ENCODE results near the gene EVC.

EVC gene

DNA sequence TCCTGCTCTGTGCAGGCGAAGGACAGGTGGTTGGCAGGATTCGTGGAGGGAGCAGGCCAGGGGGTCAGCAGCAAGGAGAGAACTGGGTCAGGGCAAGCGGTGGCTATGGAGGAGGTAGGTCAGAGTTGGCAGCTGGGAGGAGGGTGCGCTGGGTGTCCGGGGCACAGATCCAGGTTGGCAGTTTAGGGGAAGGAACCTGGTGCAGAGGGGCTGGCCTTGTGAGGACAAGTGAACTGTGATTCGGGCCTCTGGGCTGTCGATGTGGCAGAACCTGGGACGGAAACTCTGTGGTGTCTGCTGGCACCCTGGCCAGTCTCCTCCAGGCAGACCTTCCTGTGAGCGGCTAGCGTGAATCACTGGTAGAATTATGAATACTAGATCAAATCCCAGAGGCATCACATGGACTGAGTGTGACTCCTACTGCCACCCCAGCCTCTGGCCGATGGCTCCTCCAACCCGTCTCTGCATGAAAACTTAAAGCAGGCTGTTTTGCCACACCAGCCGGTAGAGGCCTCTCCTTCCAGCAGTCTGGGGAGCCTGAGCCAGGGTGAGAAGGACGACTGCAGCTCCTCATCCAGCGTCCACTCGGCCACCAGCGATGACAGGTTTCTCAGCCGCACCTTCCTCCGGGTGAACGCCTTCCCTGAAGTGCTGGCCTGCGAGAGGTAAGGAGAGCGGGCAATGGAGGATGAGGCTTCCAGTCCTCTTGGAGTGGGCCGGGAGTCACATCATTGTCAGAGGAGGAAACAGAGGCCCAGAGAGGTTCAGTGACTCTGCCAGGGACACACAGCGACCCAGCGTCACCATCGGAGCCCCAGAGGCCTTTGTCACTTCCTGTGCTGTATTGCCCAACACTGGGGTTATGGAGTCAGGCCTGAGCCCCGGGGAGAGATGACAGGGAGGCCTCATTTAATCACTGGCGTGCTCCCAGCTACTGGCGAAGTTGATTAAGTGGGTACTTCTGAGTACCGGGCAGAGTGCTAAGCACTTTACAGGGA, 20.3 kb downstream of the EVC start:
- no peak for DNase-seq (ENCODE audit: low read depth in 2 of 2)

DNA sequence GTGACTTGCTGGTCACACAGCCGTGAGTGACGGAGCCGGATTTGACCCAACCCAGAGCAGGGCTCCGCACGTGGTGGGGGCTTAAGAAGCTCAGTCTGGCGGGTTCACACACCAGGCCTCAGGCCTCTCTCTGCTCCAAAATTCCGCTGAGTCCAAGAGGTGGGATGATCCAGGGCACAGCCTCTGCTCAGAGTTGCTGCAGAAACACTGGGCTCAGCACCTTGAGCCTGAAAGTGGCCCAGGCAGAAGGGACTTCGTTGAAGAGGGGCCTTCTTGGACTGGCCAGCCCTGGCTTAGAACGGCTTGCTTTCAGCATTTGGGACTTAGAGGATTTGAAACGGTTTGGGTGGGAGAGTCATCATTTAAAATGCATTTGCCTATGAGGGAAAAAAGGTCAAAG, 21.2 kb downstream of the EVC start:
- DNase-seq (ENCODE audit: low read depth in 2 of 2) = no peak

DNA sequence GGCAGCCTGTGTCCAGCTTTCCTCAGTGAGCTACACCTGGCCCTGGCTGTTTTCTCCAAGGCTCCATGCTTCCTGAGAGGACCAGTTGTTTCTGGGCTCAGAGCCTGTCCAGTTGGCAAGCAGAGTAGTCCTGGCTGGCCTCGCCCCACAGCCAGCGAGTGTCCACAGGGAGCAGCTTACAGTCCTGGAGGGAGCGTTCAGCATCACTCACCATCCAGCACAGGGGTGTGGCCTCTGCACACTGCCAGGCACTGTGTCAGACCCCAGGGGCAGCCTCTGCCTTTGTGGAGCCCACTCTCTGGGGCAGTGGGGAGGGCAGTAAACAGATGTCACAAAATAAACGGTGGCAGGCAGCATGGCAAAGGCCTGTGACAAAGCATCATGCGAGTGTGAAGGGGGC, 23.9 kb downstream of the EVC start:
- no peak for DNase-seq (ENCODE audit: low read depth in 2 of 2)

DNA sequence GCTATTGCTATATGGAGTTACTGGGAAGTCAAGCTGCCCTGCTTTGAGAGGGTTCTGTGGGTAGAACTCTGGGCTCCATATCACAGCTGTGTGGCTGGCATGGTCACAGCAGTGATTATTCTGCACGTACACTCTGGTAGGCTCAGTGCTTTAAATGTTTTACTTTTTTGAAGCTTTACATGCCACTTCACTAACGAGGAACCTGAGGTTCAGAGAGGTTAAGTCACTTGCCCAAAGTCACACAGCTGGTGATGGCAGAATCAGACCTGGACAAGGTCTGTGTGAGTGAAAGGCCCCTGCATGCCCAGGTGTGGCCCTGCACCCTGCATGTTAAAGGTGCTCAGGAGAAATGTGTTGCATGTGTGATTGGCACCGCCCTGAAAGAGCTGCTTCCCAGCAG, 24.5 kb downstream of the EVC start:
- DNase-seq (ENCODE audit: low read depth in 2 of 2) = no peak

DNA sequence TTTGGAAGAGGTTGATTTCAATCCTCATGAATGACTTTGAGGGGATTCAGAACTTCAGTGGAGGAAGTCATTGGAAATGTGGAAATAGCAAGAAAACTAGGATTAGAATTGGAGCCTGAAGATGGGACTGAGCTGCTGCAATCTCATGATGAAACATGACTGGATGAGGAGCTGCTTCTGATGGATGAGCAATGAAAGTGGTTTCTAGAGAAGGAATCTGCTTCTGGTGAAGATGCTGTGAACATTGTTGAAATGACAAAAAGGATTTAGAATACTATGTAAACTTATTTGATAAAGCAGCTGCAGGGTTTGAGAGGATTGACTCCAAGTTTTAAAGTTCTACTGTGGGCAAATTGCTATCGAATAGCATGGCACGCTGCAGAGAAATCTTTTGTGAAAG, 27.1 kb downstream of the EVC start:
- DNase-seq (ENCODE audit: low read depth in 2 of 2) = no peak

DNA sequence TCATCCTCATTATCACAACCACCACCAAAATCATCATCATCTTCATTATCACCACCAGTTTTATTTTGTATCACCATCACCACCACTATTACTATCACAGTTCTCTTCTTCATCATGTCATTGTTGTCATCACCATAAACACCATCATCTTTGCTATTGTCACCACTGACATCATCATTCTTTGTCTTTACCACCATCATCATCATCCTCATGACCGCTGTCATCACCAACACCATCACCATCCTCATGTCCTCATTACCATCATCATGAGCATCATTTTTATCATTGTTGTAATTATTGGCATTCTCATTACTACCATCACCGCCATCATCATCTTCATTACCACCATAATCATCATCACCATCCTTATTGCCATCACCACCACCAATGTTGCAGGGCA, 31.4 kb downstream of the EVC start:
- no peak for DNase-seq (ENCODE audit: low read depth in 2 of 2)

DNA sequence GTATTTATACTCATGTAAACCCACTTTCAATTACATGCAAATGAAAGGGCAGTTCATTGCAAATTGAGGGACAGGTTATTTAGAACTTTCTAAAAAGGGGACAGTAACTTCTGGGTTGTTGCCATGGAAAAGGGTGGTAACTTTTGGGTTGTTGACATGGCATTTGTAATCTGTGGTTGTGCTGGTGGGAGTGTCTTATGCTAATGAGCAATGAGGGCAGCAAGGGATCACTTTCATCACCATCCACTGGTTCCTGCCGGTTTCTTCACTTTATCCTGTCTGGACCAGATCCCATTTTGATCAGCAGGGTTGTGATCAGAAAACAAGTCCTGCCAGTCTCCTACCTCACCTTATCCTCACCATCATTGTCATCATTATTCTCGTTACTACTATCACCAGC, 32.0 kb downstream of the EVC start:
- no peak for DNase-seq (ENCODE audit: low read depth in 2 of 2)

DNA sequence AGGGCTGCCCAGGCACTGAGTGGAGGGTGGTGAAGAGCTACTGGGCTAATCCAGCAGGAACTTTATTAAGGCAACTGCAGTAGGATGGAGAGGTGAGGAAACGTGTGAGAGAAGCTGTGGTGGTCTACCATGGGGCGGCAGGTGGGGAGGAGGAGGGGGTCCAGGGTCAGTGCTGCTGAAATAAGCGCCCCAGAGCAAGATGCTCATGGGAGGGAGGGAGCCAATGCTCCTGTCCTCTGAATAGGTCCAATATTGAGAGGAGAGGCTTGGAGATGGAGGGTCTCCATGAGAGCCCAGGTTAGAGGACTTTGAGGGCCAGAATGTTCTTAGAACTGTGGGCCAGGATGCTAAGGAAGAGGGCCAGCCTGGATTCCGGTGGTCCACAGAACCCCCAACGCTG, 35.2 kb downstream of the EVC start:
- no peak for DNase-seq (ENCODE audit: low read depth in 2 of 2)

DNA sequence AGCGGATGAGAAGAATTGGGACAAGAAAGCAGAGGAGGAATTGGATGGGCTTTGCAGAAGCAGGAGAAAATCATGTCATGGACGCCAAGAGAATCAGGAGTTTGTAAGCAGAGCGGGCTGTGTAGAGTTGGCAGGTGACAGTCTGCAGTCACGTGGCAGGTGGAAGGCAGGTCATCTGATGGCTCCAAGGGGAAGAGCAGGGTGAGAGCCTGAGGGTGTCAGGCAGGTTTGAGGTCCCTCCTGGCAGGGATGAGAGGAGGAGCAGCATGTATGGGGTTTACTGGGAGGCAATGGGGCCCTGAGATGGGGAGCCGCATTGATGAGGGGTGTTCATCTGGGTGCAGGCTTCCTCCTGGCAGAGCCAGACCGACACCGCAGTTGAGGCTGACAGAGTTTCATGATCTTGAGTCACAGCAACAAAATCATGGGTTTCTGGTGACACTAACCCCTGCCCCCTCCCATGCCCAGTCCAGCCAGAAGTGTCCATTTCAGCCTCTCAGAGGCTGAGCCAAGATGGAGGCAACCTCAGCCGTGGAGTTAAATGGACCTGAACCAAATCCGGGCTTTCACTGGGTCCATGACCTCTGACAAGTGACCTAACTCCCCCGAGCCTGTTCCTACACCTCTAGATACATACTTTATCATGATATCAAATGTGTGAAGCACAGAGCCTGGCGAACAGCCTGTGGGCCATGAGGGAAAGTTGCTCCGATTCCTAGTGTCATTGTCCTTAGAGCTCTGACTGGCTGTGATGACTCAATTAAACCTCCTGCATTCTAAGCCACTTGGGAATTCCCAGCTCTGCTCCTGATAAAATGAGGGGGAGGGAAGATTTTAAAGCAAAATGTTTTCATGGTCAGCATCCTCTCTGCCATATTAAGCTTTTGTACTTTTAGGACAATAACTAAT, 36.1 kb downstream of the EVC start:
- no peak for DNase-seq (ENCODE audit: low read depth in 2 of 2)

DNA sequence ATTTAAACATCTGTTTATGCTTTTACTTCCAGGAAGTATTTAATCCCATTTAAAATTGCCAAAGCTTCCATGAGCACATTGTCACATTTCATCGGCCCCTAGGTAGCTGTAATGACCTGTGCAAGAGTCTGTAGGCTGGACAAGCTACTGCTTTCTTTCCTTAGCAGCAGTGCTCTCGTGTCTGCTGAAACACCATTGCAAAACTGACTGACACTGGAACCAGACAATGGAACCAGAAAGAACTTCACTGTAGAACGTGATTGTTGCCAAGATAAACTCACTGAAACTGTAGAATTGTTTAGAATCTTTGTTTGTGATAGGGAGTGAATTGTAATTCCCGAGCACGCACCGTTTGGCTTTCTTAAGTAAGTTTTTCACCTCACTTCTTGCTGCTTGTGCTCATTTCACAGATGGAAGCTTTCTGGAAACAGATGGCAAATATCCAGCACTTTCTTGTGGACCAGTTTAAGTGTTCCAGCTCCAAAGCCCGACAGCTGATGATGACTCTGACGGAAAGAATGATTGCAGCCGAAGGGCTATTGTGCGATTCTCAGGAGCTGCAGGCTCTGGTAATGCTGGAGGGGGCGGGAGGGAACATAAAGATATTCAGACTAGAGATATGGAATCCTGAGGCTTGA, 36.9 kb downstream of the EVC start:
- no peak for DNase-seq (ENCODE audit: low read depth in 2 of 2)

DNA sequence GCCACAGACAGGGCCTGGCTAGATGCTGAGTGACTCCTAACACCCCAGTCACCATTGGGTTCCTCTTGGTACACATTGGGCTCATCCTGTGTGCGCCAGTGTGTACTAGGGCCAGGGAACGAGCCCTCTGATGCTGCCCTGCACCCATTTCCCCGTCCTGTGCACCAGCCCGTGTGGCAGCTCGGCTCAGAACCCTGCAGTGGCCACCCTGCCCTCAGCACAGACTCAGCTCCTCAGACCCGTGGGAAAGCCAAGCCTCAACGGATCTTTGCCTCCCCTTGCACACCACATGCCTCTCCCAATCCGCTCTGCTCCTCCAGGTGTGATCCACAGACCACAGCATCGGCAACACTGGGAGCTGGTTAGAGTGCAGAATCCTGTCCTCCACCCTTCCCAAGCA, 38.6 kb downstream of the EVC start:
- DNase-seq (ENCODE audit: low read depth in 2 of 2) = no peak

DNA sequence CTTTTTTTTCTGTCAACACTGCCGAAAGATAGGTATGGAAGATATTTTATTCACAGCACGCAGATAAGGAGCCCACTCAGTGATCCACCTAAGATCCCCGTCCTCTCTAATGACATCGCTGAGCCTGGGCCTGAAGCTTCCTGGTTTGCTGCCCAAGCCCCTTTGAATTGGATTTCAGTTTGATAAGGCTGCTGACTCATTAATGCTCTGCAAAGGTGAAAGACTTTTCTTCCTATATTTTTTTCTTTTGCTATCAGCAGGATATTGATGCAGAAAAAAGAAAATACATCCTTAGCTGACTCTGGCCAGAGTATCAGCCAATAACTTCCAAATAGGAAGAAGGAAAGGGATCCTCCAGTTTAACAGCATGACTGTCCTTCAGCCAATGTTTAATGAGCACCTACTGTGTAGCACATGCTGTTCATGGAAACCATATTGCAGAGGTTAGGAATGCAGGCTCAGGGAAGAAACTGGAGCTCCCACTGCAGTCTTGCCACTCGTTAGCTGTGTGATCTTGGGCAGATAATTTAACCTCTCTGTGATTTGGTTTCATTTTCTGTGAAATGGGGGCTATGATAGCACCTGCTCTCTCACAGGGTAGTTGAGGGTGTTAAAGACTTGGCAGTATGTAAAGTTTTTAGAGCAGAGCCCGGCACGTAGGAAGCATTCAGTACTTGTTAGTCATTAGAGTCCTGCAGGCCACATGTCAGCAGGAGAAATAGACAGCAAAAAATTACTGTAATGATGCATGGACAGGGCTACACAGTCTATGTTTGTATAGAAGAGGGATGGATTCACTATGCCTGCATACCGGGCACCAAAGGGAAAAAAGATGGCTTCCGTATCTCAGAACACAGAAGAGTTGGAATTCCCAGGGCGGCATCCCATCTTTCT, 39.3 kb downstream of the EVC start:
- no peak for DNase-seq (ENCODE audit: low read depth in 2 of 2)

DNA sequence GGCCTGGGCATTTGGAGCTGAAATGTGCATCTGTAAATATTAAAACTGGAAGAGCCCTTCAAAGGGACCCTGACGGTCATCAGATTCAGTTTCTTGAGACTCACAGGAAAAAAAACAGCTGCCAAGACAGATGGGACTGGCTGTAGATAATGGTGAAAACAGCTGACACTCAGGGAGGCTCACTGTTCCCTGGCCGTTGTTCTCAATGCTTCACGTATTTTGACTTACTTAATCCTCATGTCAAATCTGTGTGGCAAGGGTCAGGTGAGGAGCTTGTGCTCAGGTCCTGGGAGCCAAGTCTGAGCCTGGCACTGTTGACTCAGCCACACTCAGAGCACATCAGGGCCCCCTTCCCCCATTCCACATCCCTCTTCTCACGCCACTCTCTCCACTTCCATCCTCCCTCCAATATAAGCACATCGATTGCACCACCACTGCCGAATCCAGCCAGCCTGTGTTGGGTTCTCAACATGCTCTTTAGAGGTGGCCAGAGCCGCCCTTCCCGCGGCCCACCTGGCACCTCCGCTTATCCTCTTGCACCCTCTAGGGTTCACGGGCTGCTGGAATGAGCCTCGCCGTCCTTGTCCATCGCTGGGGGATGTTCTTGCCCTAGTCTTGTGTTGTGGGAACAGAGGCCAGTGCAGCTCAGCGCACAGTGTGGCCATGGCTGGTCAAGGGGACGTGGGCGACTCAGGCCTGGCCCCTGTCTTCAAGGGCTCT, 40.1 kb downstream of the EVC start:
- DNase-seq (ENCODE audit: low read depth in 2 of 2) = no peak

DNA sequence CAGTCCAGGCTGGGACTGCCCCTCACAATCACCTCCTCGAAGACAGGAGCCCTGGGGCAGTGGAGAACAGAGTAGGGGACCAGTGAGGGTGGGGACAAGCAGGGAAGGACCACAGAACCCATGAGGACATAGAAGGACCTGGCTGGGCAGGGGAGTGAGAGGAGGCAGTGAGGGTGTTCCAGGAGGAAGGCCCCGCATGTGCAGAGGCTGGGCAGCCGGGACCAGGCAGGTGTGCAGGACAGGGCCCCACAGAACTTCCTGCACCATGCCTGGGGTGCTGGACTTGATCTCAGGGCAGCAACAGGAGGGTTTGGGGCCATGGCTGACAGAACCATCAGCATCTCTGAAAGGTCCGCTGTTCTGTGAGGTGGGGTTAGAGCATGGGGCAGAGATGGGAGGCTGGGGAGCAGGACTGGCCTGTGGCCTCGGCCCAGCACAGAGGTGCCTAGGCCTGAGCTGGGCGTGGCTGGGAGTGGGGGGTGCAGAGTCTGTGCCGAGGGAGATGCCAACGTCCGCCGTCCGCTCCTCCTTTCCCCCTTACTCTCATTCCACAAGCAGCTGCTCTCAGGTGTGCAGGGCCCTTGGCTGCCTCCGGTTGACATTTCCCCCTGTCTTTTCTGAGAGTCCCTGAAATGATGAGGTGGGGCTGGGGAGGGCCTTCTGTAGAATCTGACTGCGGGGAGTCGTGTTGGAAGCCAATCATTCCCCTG, 40.8 kb downstream of the EVC start:
- DNase-seq (ENCODE audit: low read depth in 2 of 2) = no peak

DNA sequence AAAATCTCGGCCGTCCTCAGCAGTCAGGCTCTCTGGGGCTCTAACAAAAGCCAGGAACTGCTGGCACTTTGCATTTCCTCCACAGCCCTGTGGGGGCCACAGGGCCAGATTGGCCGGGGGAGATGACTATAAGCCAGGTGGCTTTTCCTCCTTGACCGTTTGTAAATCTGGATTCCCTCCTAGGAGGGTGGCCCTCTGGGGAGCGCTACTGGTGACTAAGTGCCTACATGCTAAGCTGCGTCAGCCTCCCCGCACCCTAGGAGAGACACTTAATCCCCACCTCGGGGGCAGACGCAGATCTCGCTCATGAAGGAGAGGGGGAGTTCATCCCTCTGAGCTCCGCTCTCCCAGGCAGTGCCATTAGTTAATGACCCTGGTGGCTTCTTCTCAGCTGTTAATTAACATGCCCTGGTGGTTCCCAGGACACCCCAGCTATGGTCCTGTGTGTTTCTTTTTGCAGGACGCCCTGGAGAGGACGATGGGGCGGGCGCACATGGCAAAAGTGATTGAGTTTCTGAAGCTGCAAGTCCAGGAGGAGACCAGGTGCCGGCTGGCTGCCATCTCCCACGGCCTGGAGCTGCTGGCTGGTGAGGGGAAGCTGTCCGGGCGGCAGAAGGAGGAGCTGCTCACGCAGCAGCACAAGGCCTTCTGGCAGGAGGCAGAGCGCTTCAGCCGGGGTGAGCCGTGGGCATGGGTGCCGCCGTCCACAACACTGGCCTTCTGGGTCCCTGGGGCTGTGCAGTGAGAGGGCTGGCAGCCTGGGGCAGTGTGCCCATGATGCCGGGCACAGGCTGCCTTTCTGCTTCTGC, 41.6 kb downstream of the EVC start:
- DNase-seq (ENCODE audit: low read depth in 2 of 2) = no peak

DNA sequence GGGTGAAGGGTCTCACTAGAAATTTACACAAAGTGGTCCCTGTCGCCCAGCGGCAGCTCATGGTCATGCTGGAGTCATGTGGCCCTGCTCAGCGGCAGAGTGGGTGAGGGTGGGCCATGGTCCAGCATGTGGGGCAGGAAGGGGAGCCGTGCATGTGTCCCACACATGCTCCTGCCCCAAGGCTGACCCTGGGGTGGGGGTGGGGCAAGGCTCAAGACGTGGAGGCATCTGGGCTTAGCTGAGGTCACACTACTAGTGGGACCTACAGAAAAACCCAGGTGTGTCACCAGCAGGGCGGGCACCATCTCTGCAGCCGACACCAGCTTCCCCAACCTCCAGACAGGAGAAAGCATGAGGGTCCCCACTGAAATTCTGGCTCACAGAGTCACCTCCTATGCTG, 42.4 kb downstream of the EVC start:
- no peak for DNase-seq (ENCODE audit: low read depth in 2 of 2)

DNA sequence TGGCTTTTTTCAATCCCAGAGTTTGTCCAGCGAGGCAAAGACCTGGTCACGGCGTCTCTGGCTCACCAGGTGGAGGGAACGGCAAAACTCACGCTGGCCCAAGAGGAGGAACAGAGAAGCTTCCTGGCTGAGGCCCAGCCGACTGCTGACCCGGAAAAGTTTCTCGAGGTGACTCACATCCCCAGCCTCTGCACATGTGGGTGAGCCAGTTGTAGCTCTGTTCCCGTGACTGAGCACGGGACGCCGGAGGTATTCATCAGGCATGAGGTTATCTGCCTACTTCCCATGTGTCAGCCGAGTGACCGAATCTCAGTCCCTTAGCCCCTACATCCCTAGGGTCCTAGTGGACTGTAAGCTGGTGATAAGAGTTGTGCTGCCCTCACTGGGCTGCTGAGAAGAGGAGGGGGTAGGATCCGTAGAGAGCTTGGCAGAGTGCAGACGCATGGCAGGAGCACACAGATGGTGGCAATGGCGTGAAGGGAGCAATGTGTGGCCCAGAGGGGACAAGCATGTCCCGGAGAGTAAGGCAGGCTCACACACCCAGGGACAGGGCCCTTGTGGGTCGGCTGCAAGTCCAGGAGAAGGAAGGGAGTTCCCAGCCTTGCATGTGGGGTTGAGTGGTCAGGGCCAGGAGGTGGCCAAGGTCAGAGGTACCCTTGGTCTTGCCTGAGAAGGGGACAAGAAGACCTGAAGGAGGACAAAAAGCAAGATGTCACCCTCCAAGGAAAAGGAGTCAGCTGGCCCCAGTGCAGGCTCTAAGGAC, 42.9 kb downstream of the EVC start:
- DNase-seq (ENCODE audit: low read depth in 2 of 2) = no peak

DNA sequence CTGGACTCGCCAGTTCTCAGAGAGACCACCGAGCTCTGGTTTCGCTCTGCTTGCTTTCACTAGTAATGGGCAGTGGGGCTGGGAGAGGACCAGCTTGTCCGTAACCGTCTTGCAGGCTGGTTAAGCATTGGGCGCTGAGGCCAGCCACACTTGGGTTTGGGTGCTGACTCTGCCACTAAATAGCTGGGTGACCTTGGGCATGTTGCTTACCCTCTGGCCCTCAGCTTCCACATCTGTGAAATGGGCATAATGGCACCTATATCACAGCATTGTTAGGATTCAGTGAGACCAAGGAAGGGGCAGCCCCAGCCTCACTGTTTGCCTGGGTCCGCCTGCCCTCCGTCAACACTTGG, 43.5 kb downstream of the EVC start:
- DNase-seq (ENCODE audit: low read depth in 2 of 2) = no peak

Measured in stimulated activated CD8-positive, alpha-beta memory T cell treated with anti-CD3 and anti-CD28 coated beads, Interleukin-7, amount 100 ng/mL, for 1 hour (primary cell).